Lower leg skin (tissue), 3 donors: ENCODE results near the gene FZD4.

Source experiments
- POLR2A ChIP-seq, 2 donors: fragments of 450-650 bp; IDR thresholded peaks; one replicate each; pipeline ENCODE4 v1.6.1; 2016 to 2017; ENCODE audit warnings: antibody characterized with exemption in 2 of 2, mild to moderate bottlenecking in 1 of 2, moderate library complexity in 1 of 2
- TF ChIP-seq, protein P1 (sequence below), 3 donors: fragments of 450-650 bp; IDR thresholded peaks; one replicate each; pipeline ENCODE4 v1.5.1; 2016; ENCODE audit warnings: antibody characterized with exemption in 3 of 3, mild to moderate bottlenecking in 3 of 3, moderate library complexity in 2 of 3

DNA sequence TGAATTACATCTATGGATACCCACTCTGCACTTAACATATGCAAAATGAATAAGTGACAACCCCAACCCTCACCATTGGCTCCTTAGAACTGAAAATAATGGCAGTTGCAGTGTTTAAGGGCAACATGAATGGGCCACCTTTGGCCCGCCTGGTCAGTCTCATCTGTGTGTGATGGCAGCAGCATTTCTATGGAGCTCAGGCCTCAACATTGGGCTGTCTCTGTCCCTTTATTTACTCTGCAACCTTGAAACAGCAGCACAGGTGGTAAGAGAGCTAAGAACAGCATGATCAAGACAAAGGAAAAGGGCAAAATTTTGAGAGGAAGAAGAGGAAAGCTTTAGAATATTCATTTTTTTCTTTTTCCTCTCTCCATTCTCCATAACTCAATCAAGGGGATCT is 44.2 kb upstream of the FZD4 start:
- no peak for TF ChIP-seq POLR2A (IDR thresholded peaks at IDR 0.05)
- TF ChIP-seq, protein P1, sequence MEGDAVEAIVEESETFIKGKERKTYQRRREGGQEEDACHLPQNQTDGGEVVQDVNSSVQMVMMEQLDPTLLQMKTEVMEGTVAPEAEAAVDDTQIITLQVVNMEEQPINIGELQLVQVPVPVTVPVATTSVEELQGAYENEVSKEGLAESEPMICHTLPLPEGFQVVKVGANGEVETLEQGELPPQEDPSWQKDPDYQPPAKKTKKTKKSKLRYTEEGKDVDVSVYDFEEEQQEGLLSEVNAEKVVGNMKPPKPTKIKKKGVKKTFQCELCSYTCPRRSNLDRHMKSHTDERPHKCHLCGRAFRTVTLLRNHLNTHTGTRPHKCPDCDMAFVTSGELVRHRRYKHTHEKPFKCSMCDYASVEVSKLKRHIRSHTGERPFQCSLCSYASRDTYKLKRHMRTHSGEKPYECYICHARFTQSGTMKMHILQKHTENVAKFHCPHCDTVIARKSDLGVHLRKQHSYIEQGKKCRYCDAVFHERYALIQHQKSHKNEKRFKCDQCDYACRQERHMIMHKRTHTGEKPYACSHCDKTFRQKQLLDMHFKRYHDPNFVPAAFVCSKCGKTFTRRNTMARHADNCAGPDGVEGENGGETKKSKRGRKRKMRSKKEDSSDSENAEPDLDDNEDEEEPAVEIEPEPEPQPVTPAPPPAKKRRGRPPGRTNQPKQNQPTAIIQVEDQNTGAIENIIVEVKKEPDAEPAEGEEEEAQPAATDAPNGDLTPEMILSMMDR (IDR thresholded peaks at IDR 0.05), result no peak
